Kidney (tissue), 14 donors: ENCODE results near the gene SIRT3. TPM values are rescaled to one million over a fixed set of nuclear protein-coding genes. Genes with fewer than 3 reads are reported as not detected.

Experiments used
- DNase-seq, 5 donors: peaks; one replicate each; pipeline ENCODE4 v3.0.0-alpha.2; 2013 to 2020
- FAIRE-seq: peaks from 2 replicates; lab custom pipeline; 2012; peaks lifted over from hg19 to GRCh38; lab: Jason Lieb, UNC
- H3K27ac ChIP-seq, 2 donors: one replicate each; pipeline ENCODE4 v1.7.0; 2013; ENCODE audit warnings: low read depth in 2 of 2, low read length in 2 of 2, inconsistent platforms in 1 of 2
- H3K27me3 ChIP-seq: one replicate; pipeline ENCODE4 v1.7.1; 2013; ENCODE audit warnings: low read length, inconsistent platforms; ENCODE audit not compliant: control insufficient read depth, insufficient read depth
- H3K36me3 ChIP-seq, 3 donors: one replicate each; pipeline versions ENCODE4 v1.7.0 to v1.7.1; 2013; ENCODE audit warnings: low read length in 3 of 3, control low read depth in 1 of 3, inconsistent platforms in 1 of 3; ENCODE audit not compliant: insufficient read depth in 3 of 3, control insufficient read depth in 2 of 3
- H3K4me1 ChIP-seq, 3 donors: one replicate each; pipeline versions ENCODE4 v1.7.0 to v1.7.1; 2013; ENCODE audit warnings: low read length in 3 of 3, inconsistent platforms in 1 of 3, low read depth in 1 of 3; ENCODE audit not compliant: control insufficient read depth in 2 of 3, insufficient read depth in 2 of 3
- H3K4me3 ChIP-seq, 3 donors: one replicate each; pipeline versions ENCODE4 v1.7.0 to v1.8.1; 2013; ENCODE audit warnings: low read length in 3 of 3, control low read depth in 1 of 3, inconsistent platforms in 1 of 3
- H3K9ac ChIP-seq, 3 donors: one replicate each; pipeline versions ENCODE4 v1.7.0 to v1.7.1; 2013; ENCODE audit warnings: low read length in 3 of 3, control low read depth in 1 of 3, inconsistent platforms in 1 of 3
- H3K9me3 ChIP-seq, 3 donors: one replicate each; pipeline versions ENCODE4 v1.7.0 to v1.7.1; 2013; ENCODE audit warnings: low read length in 3 of 3, control low read depth in 1 of 3, inconsistent platforms in 1 of 3; ENCODE audit not compliant: control insufficient read depth in 2 of 3, insufficient read depth in 1 of 3
- CTCF ChIP-seq: IDR thresholded peaks from 3 replicates; pipeline ENCODE4 v1.5.1; 2012; ENCODE audit warnings: mild to moderate bottlenecking, moderate library complexity, borderline replicate concordance; ENCODE audit not compliant: insufficient read depth; ENCODE audit errors: extremely low read depth
- intact Hi-C: fragments of 100-400 bp; cut with DNase I; formaldehyde crosslinking; loops from one replicate; pipeline ENCODE4 v1.11.1; 2022
- polyA plus RNA-seq: library from polyadenylated mRNA; stranded (reverse); fragments of 350-450 nt; fragmentation: Illumina TruSeq; extraction: RNeasy Lipid Tissue Mini Kit (QIAGEN cat#74804); gene quantifications from one replicate; pipeline ENCODE4 v1.2.3, GENCODE V29; 2014; ENCODE audit warnings: low read depth, low replicate concordance; ENCODE audit not compliant: insufficient read depth
- total RNA-seq: library from RNA; stranded (reverse); fragmentation: NEBNext Ultra II Directional; extraction: Animal tissue kit (Norgen Biotek cat#: 25700); gene quantifications from one replicate; pipeline ENCODE4 v1.2.1, GENCODE V29; 2021
- donor health status: control.
- donor health status: control.
- donor health status: control.
- donor health status: control.
- donor health status: control.
- donor health status: DM: yes; HTN: yes; CAD: no.
- donor health status: Normal renal cell carcinoma (clear cell type).

The SIRT3 gene
- total and polyA plus RNA-seq, 2 donors from 2014 or later, result 28.3 to 28.7 TPM

DNA sequence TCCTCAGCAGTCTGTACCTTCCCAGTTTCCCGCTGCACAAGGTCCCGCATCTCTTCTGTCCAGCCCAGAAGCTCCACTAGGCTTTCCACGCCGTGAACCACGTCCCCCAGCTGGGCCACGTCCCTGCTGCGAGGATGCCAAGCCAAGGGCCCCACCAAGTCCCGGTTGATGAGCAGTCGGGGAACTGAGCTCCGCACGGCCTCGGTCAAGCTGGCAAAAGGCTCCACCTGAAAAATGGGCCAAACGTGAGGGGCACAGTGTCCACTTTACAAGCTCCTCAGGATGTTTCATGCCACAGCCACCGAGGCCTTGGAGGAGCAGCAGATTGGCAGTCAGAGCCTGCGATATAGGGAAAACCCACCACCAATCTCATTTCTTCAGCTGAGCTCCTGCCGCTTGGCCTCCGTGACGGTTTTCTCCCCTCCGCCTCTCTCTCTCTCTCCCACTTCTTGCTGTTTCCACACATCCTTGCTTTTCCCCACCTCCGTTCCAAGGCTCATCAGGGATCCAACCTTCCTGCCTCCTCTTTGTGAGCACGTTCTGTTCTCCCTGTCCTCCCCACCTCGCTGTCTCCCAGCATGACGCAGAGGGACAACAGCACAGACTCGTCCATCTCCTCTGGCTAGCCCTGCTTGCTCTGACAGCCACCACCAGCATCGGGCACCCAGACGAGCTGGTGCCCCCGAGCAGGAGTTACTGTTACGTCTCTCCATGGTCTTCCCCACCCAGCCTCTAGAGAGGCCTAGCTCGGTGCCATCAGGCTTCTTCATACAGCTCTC, 17.1 kb downstream of the SIRT3 start:
- DNase-seq (no peak), FAIRE-seq (no peak)
- TF ChIP-seq CTCF, result no peak
- Histone ChIP-seq H3K36me3 (peaks cover 0 to 18% (median 16%) of the 10 kb centered on the region in 3 donors), H3K4me3 (no peak overlapping the region), H3K9ac (no peak overlapping the region), H3K4me1 (no peaks in the 10 kb centered on the region), H3K27me3 (no peaks in the 10 kb centered on the region), H3K9me3 (no peaks in the 10 kb centered on the region), H3K27ac (no peak overlapping the region)
- intact Hi-C loops, result no loop called here

DNA sequence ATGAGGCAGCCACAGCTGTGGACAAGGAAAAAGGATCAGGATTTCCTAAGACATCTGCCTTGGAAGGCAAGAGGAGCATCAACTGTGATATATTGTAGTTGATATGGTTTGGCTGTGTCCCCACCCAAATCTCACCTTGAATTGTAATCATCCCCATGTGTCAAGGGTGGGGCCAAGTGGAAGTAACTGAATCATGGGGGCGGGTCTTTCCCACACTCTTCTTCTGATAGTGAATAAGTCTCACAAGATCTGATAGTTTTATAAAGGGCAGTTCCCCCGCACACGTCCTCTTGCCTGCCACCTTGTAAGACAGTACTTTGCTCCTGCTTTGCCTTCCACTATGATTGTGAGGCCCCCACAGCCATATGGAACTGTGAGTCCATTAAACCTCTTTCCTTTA, 18.4 kb downstream of the SIRT3 start:
- intact Hi-C loops, result no loop called here
- no peak overlapping the region for H3K4me3 ChIP-seq
- peaks cover 0 to 27% (median 24%) of the 10 kb centered on the region in 3 donors for H3K36me3 ChIP-seq
- no peak for TF ChIP-seq CTCF
- DNase-seq (no peak), FAIRE-seq (no peak)
- H3K9ac ChIP-seq, result no peak overlapping the region
- no peaks in the 10 kb centered on the region for H3K27me3 ChIP-seq
- H3K9me3 ChIP-seq, result no peaks in the 10 kb centered on the region
- H3K27ac ChIP-seq, result no peak overlapping the region
- no peaks in the 10 kb centered on the region for H3K4me1 ChIP-seq

DNA sequence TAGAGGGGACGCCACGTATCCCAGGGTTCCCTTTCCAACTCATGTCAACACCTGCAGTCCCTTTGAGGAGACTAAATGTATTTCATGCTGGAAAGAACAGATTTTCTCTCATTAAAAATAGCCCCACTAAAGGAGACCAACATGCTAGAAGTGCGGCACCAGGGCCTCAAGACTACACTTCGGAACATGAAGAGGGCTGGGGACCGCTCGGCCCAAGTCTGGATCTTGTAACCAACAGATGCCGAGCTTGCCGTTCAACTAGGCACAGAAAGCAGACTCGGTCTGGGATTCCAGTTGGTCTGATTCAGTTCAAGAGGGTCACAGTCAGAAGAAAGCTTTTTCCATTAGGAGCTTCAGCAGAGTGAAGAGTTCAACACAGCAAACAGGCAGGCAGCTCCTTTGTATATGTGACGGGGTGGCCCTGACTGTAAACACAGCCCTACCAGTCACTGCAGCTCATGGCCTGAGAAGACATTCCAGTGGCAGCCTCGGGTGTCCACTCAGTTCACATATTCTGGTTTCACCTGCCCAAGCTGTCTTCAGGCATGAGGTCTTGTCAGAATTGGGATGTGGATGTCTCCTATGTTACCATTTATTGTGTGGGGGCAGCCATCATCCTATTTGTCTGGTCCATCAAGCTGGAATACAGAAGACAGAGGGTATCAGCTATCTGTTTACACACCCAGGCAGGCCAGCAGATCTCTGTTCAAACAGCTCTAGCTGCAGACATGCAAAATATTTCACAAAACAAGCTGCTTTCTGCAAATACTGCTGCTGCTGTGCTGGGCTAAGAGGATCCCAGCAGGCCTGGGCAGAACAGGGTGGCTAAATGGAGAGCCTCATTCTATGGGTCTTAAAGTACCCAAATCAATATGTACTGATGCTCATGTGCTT, 19.8 kb downstream of the SIRT3 start:
- DNase-seq, result peak in 1 of 5 donors; percentile 51
- Histone ChIP-seq H3K4me3 (no peak overlapping the region), H3K36me3 (peaks cover 0 to 40% (median 32%) of the 10 kb centered on the region in 3 donors), H3K27ac (no peak overlapping the region), H3K27me3 (no peaks in the 10 kb centered on the region), H3K9me3 (no peaks in the 10 kb centered on the region), H3K4me1 (no peaks in the 10 kb centered on the region), H3K9ac (no peak overlapping the region)
- intact Hi-C loops, result no loop called here
- FAIRE-seq, result no peak
- no peak for TF ChIP-seq CTCF
